COR-L47 (cell line): ENCODE data around the gene FASTK.

Experiments
- DNase-seq: peaks from one replicate; lab custom pipeline; 2025; lab: John Stamatoyannopoulos, UW

Gene FASTK

DNA sequence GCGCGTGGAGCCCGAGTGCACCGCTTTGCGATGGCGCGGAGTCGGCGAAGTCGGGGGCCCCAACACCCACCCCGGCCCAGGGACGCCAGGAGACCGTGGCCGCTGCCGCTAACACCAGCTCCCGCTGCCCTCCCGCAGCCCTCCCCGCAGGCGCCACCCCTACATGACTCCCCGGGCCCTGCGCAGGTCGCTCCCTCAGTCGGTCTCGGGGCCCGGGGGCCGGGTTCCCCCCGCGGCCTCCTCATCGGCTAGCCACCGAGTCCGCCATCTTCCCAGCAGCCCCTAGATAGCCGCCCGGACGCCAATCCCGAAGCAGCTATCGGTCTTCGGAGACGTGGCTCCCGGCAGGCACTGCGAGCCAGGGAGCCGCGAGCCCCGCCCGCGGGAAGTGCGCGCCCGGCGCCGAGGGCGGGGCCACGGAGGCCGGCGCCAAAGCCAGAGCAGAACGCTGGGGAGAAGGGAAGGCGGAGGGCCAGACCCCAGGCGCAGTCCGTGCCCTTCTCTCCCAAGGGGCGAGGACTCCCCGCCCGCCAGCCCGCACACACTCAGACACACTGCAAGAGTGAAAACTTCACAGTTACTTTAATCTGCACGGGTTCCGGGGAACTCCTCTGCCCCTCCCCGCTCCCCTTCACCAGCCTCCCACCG, at the start of gene FASTK:
Gene FASTK (minus strand): TSS at position 288 of the 648 bp plus-strand sequence. CDS start 43 bp downstream, at position 245.
- peak; percentile 86 for DNase-seq

- DNase-seq = no peak
Observed at GRCh38 chr7:151129960-151130591, 49.5 kb upstream of the FASTK start.

- DNase-seq = no peak
Observed at GRCh38 chr7:151129117-151129959, 48.7 kb upstream of the FASTK start.

GRCh38 chr7:151128716-151129115, 48.1 kb upstream of the FASTK start:
- DNase-seq = no peak

- DNase-seq = no peak
Observed at GRCh38 chr7:151128144-151128543, 47.5 kb upstream of the FASTK start.

GRCh38 chr7:151126491-151127137, 46.0 kb upstream of the FASTK start:
- DNase-seq = peak; percentile 23

DNA sequence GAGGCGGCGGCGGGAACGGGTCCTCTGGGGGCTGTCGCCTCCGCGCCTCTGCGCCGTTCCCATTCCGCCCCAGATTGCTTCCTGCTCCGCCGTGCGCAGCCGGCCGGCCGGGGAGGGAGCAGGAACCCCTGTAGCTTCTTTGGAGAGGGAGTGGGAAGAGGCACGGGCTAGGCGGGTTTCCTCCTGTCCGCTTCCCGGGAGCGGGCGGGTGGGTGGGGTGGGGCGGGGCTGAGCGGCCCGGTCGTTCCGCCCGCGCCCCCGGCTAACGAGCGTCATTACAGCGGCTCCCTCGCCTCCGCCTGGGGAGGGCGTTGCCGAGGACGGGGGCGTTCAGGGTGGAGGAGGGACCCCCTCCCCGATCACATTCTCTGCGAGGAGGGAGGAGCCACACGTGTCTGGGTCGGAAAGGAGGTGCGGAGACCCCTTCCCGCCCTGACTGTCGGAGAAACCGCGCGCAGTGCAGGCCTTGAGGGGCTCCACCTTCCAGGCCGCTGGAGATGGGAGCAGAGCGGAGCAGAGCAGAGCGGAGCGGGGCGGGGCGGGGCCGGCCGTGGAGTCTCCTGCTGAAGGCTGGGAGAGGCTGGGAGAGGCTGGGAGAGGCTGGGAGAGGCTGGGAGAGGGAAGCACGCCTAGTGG, 45.4 kb upstream of the FASTK start:
- DNase-seq = peak; percentile 35

DNA sequence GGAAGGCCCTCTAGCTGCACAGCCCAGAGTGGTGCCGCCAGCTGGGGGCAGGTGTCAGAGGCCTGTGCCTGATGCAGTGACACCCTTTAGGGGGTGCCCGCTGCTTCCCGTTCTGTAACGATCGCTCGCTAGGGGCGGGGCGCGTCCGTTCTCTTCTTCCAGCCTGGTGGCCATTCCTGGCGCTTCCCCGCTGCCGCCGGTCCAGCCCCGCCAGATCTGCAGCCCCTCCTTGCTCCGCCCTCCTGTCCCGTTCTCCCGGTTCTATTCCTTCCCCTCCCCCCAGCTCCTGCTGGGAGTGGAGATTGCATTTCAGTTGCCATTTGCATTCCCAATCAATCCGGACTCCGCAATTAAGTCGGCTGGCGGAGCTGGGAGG, 44.8 kb upstream of the FASTK start:
- DNase-seq = peak; percentile 54

DNA sequence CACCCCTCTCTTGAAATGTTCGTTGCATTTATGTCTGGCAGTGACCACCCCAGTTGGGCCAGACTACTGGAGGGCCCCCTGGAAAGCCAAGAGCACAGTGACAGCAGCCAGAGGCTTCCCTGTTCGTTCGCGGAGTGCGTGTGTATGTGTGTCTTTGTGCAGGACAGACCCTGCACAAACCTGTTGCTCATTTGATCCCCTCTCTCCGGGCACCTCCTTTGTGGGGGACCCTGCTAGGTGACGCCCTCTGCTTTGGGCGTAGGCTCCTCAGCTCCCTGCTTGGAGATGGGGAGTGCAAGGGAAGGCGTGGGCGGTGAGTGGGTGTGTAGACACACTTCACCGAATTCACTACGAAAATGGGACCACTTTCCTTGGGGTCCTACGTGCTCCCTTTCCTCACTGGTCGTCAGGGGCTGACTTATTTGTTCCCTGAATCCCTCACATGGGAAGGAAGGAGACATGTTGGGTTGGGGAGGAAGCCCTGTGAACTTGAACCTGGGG, 44.3 kb upstream of the FASTK start:
- no peak for DNase-seq

DNA sequence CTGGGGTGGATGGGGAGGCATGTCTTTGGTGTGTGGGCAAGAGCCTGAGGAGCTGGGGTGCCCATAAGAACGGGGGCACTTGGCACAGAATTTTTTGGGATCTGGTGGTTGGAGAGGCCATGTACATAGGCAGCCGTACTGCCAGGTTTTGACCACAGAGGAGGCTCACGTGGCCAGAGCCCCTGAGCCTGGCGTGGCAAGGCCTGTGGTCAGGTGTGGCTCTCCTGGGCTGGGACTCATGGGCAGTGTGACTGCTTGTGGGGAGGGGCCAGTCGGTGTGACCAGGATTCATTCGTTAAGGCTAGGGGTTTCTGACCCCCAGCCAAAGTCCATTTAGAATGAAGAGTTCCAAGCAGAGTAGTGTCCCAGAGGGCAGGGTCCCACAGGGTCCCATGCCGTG, 43.9 kb upstream of the FASTK start:
- no peak for DNase-seq

- DNase-seq = peak; percentile 66
Observed at GRCh38 chr7:151123822-151124464, 43.3 kb upstream of the FASTK start.

- no peak for DNase-seq
Observed at GRCh38 chr7:151123158-151123821, 42.7 kb upstream of the FASTK start.

GRCh38 chr7:151122796-151123157, 42.2 kb upstream of the FASTK start:
- no peak for DNase-seq

- no peak for DNase-seq
Observed at GRCh38 chr7:151122276-151122675, 41.7 kb upstream of the FASTK start.

GRCh38 chr7:151121380-151122170, 41.0 kb upstream of the FASTK start:
- no peak for DNase-seq

- no peak for DNase-seq
Observed at GRCh38 chr7:151120896-151121295, 40.3 kb upstream of the FASTK start.

GRCh38 chr7:151119902-151120301, 39.3 kb upstream of the FASTK start:
- no peak for DNase-seq

DNA sequence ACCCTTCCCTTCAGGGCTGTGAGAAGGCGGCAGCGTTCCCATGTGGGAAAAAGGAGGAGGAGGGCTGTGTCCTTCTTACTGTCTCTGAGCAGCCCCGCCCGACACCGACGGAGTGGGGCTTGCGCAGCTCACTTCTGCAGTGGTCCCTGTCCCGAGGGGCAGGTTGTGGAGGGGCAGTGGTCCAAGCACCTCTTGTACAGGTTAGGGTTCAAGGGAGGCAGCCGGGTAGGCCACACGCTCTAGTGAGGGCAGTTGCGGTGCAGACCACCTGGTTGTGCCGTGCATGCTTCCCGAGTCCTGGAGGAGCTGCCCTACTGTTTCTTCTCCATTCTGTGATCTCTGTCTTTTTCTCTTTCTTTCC, 38.4 kb upstream of the FASTK start:
- no peak for DNase-seq

DNA sequence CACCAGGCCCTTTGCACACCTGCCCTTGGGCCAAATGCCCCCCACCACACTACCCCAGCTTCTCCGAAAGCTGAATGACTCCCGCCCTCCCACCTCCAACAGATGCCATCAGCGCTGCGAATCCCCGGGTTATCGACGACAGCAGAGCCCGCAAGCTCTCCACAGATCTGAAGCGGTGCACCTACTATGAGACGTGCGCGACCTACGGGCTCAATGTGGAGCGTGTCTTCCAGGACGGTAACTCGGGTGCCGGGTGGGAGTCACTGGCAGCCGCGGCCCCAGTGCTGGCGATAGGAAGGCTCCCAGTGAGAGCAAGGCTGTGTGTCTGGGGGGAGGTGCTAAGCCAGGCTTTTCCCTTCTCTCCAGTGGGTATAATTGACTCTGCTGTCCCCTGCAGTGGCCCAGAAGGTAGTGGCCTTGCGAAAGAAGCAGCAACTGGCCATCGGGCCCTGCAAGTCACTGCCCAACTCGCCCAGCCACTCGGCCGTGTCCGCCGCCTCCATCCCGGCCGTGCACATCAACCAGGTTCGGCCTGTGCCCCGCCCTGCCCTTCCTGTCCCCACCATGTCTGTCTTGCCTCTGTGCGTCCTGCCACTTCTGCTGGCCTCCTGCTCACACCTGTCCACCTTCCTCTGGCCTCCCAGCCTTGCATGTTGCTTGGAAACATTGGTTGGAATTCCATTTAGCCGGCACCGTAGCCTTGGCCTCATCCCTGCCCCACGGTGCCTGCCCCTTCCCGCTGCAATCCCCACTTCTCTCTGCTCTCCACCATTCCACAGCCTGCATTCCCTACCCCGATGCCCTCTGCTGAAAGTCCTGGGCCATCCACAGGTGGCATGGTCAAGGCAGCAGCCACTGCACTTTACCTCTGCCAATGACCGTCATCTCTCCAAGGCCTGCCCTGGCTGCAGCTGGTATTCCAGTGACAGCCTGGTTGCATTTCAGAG, 37.8 kb upstream of the FASTK start:
- no peak for DNase-seq
